Muscle of back (tissue), 11 donors: ENCODE data around the gene ERF. TPM values are rescaled to one million over a fixed set of nuclear protein-coding genes. Genes with fewer than 3 reads are reported as not detected.

Experiments used
- DNase-seq, 3 donors: peaks; one replicate each; pipeline versions ENCODE4 v3.0.0 to v3.0.0-alpha.2; 2013
- polyA plus RNA-seq, 10 donors: library from polyadenylated mRNA; unstranded; fragments of 120-200 nt; gene quantifications; one replicate each; pipeline ENCODE4 v1.2.1, GENCODE V29; 2013; ENCODE audit not compliant: insufficient read length in 10 of 10

Gene ERF
- polyA plus RNA-seq, 10 donors = 28.5 to 46.1 (median 38.4) TPM

GRCh38 chr19:42255766-42256745, 1.1 kb upstream of the ERF start:
- DNase-seq = peak; percentile 58 to 92 (median 82)

DNA sequence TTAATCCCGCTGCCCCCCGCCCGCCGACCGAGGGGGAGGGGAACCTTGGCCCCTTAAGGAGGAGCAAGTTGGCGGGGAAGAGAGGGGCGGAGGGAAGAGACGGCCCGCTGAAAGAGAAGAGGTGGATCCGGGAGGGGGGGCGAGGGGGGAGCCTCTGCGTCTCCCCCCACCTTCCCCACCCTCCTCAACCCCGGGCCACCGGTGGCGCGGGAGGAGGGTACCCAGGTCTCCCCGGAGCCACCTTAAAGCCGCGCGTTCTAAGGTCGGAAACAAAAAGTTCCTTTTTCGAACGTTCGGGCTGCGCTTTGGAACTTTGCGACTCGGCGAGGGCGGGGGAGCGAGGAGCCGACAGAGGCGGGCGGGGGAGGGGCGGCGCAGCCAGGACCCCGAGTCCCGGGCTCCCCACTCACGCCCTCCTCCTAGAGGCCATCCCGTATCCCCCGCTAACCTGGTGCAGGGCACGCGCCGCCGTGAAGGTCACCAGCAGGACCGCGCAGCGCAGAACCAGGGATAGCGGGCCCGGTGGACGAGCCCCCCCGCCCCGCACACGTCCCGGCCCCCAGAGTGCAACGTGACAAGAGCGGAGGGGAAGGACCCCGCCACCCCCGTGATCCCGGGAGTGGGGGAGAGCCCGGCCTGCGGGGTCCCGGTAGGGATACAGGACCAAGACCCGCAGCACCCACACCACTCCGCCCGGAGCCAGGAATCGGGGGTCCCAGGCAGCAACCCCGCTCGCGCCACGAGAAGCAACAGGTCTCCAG, 659 bp downstream of the ERF start:
- DNase-seq = peak; percentile 70 to 95 (median 86)

- DNase-seq = peak; percentile 33 to 84 (median 64)
Observed at GRCh38 chr19:42253245-42254088, 1.5 kb downstream of the ERF start.

DNA sequence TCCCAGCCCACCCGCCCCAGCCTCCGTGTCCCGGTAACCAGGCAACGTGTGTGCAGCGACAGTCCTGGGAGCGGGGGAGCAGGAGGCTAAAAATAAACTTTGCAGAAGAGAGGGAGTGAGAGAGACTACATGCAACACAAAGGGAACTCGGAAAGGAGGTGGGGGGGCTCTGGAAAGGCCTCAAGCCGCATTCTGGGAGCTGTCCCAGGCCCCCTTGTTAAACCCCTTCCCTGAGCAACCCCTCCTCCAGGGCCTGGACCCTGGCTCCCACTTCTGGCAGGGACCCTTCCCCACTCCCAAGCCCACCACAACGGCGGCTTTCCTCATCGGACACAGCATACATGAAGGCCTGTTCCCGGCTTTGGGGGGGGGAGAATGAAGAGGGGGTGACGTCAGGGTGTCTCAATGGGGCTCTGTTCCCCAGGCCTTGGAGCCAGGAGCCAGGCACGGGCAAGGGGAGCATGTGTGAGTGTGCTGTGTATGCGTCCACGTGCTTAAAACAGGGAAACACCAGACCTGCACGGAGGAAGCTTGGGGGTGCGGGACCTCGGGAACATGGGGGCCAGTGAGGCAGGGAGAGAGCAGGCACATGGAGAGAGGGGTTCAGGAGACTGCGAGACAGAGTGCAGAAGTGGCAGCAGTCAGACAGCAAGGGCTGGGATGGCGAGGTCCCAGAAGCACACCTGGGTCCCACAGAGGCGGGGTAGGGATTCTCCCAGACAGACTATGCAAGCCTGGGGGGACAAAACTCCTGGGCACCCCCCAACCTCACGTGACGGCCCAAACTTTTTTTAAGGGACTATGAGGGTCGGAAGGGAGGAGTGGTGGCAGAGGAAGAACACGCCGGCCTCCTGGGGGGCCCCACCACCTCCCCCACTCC, 2.3 kb downstream of the ERF start:
- DNase-seq = peak; percentile 53 to 86 (median 73)

DNA sequence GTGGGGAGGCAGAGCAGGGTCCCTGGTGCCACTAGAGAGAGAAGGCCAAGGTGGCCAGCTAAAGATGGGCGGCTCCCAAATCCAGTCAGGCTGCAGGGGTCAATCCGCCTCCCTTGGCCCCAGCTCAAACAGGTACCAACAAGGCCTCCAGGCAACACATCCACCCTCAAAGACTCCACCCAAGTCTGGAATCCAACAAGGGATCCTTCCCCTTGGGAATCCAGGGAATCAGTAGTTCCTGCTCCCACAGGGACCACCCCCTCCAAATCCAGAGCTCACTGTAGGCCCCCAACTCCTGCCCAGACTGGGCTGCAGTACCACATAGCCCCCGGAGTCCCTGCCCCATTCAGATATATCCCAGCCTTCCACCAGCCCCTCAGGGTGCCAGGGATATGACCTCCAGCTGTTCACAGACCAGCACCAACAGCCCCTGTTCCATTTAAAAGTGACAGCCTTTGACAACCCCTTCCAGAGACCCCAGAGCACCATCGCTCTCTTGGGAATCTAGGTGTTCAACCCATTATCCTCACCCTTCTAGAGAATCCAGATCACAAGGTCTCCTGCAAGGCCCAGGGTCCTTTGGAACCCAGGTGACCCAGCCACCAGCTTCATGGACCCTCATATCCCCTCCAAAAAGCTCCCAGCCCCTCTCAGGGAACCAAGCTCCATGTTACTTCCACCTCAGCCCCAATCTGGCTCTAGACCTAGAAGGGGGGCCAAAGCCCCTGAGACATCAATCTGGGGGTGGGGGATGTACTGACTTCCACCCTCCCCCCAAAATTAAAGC, 3.2 kb downstream of the ERF start:
- DNase-seq = no peak

GRCh38 chr19:42250666-42251531, 4.0 kb downstream of the ERF start:
- peak in 1 of 3 donors; percentile 48 for DNase-seq

DNA sequence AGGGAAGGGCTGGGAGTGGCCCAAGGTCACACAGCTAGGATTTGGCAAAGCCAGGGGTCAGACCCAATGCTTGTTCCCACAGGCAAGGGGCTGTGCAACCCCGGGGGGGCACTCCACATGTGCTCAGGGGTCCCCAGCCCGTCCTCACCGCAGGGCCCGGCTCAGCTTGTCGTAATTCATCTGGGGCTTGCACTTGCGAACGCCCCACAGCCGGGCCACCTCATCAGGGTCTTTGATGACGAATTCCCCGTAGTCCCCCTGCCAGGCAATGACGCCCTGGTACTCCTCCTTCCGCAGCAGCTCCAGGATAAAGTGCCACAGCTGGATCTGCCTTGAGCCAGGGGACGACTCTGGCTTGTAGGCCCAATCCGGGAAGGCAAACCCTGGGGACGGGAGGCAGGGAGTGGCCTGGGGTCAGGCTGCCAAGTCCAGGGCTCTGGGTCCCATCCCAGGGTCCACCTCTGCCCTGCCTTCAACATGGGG, 4.7 kb downstream of the ERF start:
- peak in 1 of 3 donors; percentile 27 for DNase-seq

DNA sequence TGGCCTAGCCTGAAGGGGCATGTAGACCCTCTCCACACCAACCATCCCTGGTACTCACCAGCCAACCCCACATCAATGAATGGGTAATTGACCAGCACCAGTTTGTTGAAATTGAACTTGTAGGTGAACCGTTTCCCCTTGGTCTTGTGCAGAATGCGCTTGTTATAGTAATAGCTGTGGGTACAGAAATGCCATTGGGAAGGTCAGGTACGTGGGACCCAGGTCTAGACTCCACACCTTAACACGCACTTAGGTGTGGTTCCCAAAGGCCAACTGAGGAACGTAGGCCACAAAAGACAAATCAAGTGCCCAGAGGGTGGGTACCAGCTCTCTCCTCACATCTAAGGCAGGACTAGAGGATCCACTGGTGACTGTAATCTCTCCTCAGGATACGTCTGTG, 5.2 kb downstream of the ERF start:
- DNase-seq = no peak

DNA sequence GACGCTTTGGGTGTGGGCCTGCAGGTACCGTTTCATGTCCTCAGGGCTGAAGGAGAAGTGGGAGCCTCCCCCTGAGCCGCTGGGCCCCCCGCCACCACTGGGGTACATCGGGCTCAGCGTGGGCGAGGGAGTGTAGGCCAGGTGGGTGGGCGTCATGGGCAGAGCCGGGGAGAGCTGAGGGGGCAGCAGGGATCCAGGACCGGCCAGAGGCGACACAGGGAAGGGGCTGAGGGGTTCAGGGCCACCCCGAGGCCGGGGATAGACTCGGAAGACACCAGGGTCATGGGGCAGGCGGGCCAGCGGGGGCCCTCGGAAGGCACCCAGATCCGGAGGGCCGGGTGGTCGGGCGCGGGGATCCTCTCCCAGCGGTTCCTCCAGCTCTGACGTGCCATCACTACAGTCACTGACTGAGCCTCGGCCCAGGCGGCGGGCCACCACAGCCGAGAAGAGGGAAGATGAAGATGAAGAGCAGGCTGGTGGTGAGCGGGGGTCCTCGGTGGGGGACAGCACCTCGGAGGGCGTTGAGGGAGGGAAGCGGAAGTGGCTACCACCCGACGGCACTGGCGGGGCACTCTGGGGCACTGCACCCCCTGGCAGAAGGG, 5.7 kb downstream of the ERF start:
- no peak for DNase-seq

GRCh38 chr19:42248270-42249148, 6.4 kb downstream of the ERF start:
- no peak for DNase-seq

GRCh38 chr19:42247640-42248199, 7.2 kb downstream of the ERF start:
- no peak for DNase-seq

DNA sequence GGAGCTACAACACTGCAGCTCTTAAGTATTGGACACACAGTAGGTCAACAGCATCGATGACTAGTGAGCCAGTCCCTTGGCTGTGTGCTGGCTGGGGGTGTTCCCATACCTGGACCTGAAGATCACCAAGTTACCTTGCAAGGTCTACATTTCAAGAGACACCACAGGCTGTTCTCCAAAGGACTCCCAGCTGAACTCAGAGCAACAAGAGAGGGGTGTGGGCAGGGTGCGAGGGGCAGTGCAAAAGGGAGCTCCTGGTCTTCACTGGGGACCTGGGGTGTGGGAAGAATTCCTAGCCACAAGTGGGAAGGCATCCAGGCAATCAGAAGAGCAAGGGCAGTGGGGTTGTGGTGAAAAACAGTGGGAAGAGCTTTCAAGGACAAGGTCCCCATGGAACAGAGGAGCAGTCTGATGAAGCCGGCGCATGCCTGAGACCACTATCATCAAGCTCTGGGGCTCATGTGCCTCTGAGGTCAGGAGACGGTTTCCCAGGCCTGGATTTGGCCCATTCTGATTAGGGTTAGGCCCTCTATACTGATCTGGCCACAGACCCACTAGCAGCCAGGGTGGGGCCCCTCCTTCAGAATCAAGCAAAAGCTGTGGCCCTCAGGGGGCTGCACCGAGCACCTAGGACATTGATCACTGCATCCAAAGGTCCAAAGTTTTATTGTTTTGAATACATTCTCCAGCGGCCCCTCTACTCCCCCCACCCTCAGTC, 7.8 kb downstream of the ERF start:
- DNase-seq = no peak

DNA sequence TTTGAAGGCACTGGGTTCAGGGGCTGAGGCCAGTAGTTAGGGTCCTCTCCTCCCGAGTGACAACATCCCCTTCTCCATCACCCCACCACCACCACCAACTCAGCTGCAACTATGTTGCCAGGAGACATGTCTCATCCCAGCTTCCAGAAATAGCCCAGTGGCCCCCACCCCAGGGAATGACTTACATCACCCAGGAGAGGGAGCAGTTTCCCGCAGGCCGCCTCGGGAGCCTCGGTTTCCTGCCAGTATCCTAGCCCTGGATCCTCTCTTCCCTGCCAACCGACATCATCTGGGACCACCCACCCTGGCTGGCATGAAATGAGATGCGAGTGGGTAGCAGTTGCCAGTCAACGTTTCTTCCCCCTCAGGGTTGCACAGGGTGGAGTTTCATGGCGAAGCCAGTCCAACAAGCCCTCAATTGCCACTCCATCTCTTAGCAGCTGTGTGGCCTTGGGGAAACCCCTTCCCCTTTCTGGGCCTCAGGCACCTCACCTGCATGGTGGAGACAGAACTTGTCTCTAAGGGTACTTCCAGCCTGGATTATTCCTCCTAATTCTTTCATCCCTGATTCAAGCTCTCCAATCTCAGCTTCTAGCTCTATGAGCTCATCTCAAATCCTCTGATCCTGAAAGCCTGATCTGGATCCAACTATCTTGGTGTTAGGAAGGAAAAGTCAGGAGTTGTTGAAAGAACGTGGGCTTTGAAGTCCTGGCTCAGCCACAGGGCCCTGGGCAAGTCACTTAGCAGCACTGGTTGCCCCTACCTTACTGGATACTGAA, 8.6 kb downstream of the ERF start:
- DNase-seq = peak in 2 of 3 donors; percentile 69 to 71

DNA sequence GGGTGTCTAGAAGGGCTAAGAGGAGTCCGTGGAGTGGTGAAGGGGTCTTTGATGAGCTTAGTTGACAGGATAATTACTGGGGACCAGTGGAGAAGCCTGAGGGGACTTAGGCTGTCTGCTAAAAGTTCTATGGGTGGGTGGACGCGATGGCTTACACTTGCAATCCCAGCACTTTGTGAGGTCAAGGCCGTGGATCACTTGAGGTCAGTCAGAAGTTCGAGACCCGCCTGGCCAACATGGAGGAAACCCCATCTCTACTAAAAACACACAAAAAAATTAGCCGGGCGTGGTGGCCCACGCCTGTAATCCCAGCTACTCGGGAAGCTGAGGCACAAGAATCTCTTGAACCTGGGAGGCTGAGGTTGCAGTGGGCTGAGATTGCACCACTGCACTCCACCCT, 9.7 kb downstream of the ERF start:
- DNase-seq = no peak
